MM.1S (cell line): Measurements from ENCODE around the gene JPT2.

ENCODE experiments used
- DNase-seq: peaks from one replicate; pipeline ENCODE4 v3.0.0-alpha.2; 2015
- H2AFZ ChIP-seq: fragments of 300-600 bp; sonication (generic); 2 replicates; pipeline ENCODE4 v1.6.0; 2016; ENCODE audit warnings: antibody characterized with exemption, low read length
- H3F3A ChIP-seq: fragments of 300-600 bp; sonication (generic); 2 replicates; pipeline ENCODE4 v1.6.1; 2016; ENCODE audit warnings: mild to moderate bottlenecking, antibody characterized with exemption, low read length, moderate library complexity, mixed read lengths; ENCODE audit not compliant: insufficient read depth
- H3K27ac ChIP-seq: fragments of 300-600 bp; sonication (generic); 2 replicates; pipeline ENCODE4 v1.5.1; 2016; ENCODE audit warnings: mild to moderate bottlenecking, low read length
- H3K27me3 ChIP-seq: fragments of 300-600 bp; sonication (generic); replicated peaks from 2 replicates; pipeline ENCODE4 v1.6.0; 2016; ENCODE audit warnings: low read length; ENCODE audit not compliant: insufficient read depth
- H3K36me3 ChIP-seq: fragments of 300-600 bp; sonication (generic); replicated peaks from 2 replicates; pipeline ENCODE4 v1.6.1; 2016; ENCODE audit warnings: mild to moderate bottlenecking, low read length, mixed read lengths; ENCODE audit not compliant: insufficient read depth
- H3K4me1 ChIP-seq: fragments of 300-600 bp; sonication (generic); 2 replicates; pipeline ENCODE4 v1.6.1; 2016; ENCODE audit warnings: low read length, mixed read lengths
- H3K4me2 ChIP-seq: fragments of 300-600 bp; sonication (generic); 2 replicates; pipeline ENCODE4 v1.6.0; 2016; ENCODE audit warnings: low read depth, low read length
- H3K4me3 ChIP-seq: fragments of 300-600 bp; sonication (generic); 2 replicates; pipeline ENCODE4 v1.5.1; 2016; ENCODE audit warnings: low read length, mixed read lengths
- H3K79me2 ChIP-seq: fragments of 300-600 bp; sonication (generic); 2 replicates; pipeline ENCODE4 v1.6.1; 2016; ENCODE audit warnings: mixed run types, low read length, mixed read lengths
- H3K9ac ChIP-seq: fragments of 300-600 bp; sonication (generic); 2 replicates; pipeline ENCODE4 v1.6.1; 2016; ENCODE audit warnings: low read length, mixed read lengths
- H3K9me2 ChIP-seq: fragments of 300-600 bp; sonication (generic); replicated peaks from 2 replicates; pipeline ENCODE4 v1.6.1; 2016; ENCODE audit warnings: mild to moderate bottlenecking, low read length, mixed read lengths; ENCODE audit not compliant: insufficient read depth
- H3K9me3 ChIP-seq: fragments of 300-600 bp; sonication (generic); replicated peaks from 2 replicates; pipeline ENCODE4 v1.6.1; 2016; ENCODE audit warnings: mild to moderate bottlenecking, low read length, mixed read lengths; ENCODE audit not compliant: insufficient read depth
- H4K20me1 ChIP-seq: fragments of 300-600 bp; sonication (generic); 2 replicates; pipeline ENCODE4 v1.6.1; 2016; ENCODE audit warnings: mild to moderate bottlenecking, low read length, moderate library complexity, mixed read lengths; ENCODE audit not compliant: insufficient read depth
- EZH2 ChIP-seq: fragments of 300-600 bp; sonication (generic); optimal IDR thresholded peaks from 2 replicates; pipeline ENCODE3; 2017; ENCODE audit warnings: low read depth, mild to moderate bottlenecking, antibody characterized with exemption, low read length, mixed read lengths
- EZH2phosphoT487 ChIP-seq: fragments of 300-600 bp; sonication (generic); IDR thresholded peaks from 2 replicates; pipeline ENCODE4 v1.6.1; 2018; ENCODE audit warnings: antibody characterized with exemption, low read length
- TF ChIP-seq, protein P1 (sequence below): fragments of 300-600 bp; sonication (generic); IDR thresholded peaks from 2 replicates; pipeline ENCODE4 v1.5.1; 2016; ENCODE audit warnings: antibody characterized with exemption, low read length, mixed read lengths

The JPT2 gene

DNA sequence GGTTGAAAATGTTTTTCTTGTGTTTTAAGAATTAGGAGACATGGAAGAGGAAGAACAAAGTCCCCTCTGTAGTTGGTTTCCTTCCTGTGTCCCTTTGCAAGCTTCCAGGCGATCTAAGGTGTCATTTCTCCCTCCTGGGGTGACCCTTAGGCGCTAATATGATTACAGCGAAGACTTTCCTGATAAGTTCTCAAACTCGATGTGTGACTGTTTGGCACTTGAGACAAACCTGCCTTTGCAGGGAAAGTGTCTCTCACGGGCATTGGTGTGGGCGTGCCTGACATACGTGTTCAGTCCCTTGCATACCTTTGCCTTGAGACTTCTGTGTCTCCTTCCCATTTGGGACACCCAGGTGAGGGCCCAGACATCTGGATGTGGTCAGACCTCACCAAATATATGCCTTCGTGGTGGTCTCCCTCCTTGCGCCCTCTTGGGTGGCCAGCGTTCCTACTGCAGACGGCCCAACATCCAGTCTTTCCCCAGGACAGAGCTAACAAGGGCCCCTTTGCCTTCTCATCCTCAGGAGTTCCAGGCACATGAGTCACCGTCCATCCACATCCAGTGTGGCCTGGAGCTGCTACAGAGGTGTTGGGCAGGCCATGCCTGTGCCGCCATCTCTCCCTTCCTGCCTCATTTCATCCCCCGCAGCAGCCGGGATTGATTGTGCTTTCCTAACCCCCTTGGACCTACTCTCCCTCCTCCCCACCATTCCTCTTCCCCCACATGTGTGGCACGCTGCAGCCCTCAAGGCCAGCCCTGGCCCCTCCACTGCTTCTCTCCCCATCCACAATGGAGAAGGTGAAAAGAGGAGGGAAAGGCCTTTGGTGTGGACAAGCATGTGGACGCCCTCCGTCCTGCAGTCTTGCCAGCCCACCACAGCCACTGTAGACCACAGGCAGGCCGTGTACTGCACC, 3.1 kb upstream of the JPT2 start:
- peaks cover 18% of the 10 kb centered on the region for H3K79me2 ChIP-seq
- no peak overlapping the region for H3K4me2 ChIP-seq
- TF ChIP-seq, protein P1, sequence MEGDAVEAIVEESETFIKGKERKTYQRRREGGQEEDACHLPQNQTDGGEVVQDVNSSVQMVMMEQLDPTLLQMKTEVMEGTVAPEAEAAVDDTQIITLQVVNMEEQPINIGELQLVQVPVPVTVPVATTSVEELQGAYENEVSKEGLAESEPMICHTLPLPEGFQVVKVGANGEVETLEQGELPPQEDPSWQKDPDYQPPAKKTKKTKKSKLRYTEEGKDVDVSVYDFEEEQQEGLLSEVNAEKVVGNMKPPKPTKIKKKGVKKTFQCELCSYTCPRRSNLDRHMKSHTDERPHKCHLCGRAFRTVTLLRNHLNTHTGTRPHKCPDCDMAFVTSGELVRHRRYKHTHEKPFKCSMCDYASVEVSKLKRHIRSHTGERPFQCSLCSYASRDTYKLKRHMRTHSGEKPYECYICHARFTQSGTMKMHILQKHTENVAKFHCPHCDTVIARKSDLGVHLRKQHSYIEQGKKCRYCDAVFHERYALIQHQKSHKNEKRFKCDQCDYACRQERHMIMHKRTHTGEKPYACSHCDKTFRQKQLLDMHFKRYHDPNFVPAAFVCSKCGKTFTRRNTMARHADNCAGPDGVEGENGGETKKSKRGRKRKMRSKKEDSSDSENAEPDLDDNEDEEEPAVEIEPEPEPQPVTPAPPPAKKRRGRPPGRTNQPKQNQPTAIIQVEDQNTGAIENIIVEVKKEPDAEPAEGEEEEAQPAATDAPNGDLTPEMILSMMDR: no peak
- TF ChIP-seq EZH2 (no peak), EZH2phosphoT487 (no peak)
- H3K9ac ChIP-seq: no peak overlapping the region
- peaks cover 3% of the 10 kb centered on the region; the same call in 1 of the 2 replicates for H3K4me1 ChIP-seq
- H3K4me3 ChIP-seq: no peak overlapping the region
- no peaks in the 10 kb centered on the region for H3K9me3 ChIP-seq
- no peak for DNase-seq
- no peak overlapping the region for H3K27ac ChIP-seq
- no peaks in the 10 kb centered on the region for H4K20me1 ChIP-seq
- no peaks in the 10 kb centered on the region for H3K9me2 ChIP-seq
- H3F3A ChIP-seq: peaks cover 5% of the 10 kb centered on the region
- H3K27me3 ChIP-seq: no peaks in the 10 kb centered on the region
- H3K36me3 ChIP-seq: no peaks in the 10 kb centered on the region
- H2AFZ ChIP-seq: no peak overlapping the region

DNA sequence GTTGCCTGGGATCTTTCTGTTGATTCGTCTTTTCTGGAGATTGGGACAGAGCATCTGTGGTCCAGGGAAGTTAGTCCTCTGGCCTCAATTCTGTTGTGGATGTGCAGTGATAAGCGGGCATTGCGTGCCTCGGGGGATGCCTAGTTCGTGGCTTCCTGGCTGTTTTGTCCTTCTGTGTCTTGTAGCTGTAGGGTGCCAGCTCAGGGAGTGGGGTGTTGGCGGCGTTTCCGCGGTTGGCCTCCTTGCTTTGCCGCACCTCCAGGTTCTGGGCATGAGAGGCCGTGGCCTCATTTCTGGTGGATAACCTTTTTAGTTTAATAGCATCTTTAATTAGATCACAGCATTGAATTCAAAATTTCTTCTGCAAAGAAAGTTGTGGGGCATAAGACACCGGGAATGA, 1.4 kb upstream of the JPT2 start:
- Histone ChIP-seq H3K4me3 (no peak overlapping the region), H3K36me3 (no peaks in the 10 kb centered on the region), H3K79me2 (peaks cover 35% of the 10 kb centered on the region), H3K9ac (no peak overlapping the region), H3K4me2 (no peak overlapping the region), H3F3A (peaks cover 5% of the 10 kb centered on the region), H3K27me3 (no peaks in the 10 kb centered on the region), H3K9me2 (no peaks in the 10 kb centered on the region), H3K9me3 (no peaks in the 10 kb centered on the region), H2AFZ (no peak overlapping the region), H3K27ac (no peak overlapping the region), H4K20me1 (no peaks in the 10 kb centered on the region), H3K4me1 (peaks cover 3% of the 10 kb centered on the region; the same call in 1 of the 2 replicates)
- no peak for DNase-seq
- TF ChIP-seq, protein P1: no peak
- TF ChIP-seq EZH2: no peak
- no peak for TF ChIP-seq EZH2phosphoT487

DNA sequence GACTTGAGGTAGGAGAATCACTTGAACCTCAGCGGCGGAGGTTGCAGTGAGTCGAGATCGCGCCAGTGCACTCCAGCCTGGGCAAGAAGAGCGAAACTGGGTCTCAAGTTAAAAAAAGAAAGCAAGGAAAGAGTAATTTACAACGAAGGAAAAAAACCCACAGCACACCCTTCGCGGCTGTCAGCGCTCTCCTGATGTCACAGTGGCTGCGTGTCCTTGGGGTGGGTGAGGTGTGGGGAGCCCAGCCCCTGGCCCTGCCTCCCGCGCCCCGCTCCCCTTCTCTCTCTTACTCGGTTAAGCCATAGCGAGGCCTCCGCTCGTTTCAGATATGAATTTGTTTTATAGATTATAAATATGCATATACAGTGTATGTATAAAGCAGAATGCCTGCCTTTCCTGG, 740 bp upstream of the JPT2 start:
- no peak for DNase-seq
- Histone ChIP-seq H3K4me1 (peaks cover 3% of the 10 kb centered on the region; the same call in 1 of the 2 replicates), H3K36me3 (no peaks in the 10 kb centered on the region), H3K9me3 (no peaks in the 10 kb centered on the region), H3K79me2 (peaks cover 40% of the 10 kb centered on the region), H3K27me3 (no peaks in the 10 kb centered on the region), H3F3A (peaks cover 5% of the 10 kb centered on the region), H3K9ac (no peak overlapping the region), H2AFZ (peak overlapping the region; percentile 42; the same call in 1 of the 2 replicates), H4K20me1 (no peaks in the 10 kb centered on the region), H3K9me2 (no peaks in the 10 kb centered on the region), H3K4me3 (peak overlapping the region; percentile 49), H3K4me2 (peak overlapping the region; percentile 65), H3K27ac (no peak overlapping the region)
- TF ChIP-seq EZH2phosphoT487 (no peak), EZH2 (no peak)
- TF ChIP-seq, protein P1: no peak
